Endothelial cell (in vitro differentiated cells): ENCODE measurements around the gene NUCB2. TPM values are rescaled to one million over a fixed set of nuclear protein-coding genes. Genes with fewer than 3 reads are reported as not detected.

ENCODE experiments used
- DNase-seq: peaks from one replicate; pipeline ENCODE4 v3.0.0; 2021; ENCODE audit warnings: low spot score
- H3K27ac Mint-ChIP-seq: one replicate; pipeline ENCODE4 v1.8.0; 2021; ENCODE audit warnings: mixed read lengths, inconsistent platforms; ENCODE audit not compliant: unreplicated experiment
- H3K27me3 Mint-ChIP-seq: one replicate; pipeline ENCODE4 v1.8.0; 2021; ENCODE audit warnings: mild to moderate bottlenecking, moderate library complexity, mixed read lengths, inconsistent platforms; ENCODE audit not compliant: unreplicated experiment
- H3K36me3 Mint-ChIP-seq: one replicate; pipeline ENCODE4 v1.8.0; 2021; ENCODE audit warnings: mild to moderate bottlenecking, low read depth, mixed read lengths, inconsistent platforms; ENCODE audit not compliant: unreplicated experiment
- H3K4me1 Mint-ChIP-seq: one replicate; pipeline ENCODE4 v1.8.0; 2021; ENCODE audit warnings: mild to moderate bottlenecking, mixed read lengths, inconsistent platforms; ENCODE audit not compliant: unreplicated experiment
- H3K4me3 Mint-ChIP-seq: one replicate; pipeline ENCODE4 v1.8.0; 2021; ENCODE audit warnings: mild to moderate bottlenecking, mixed read lengths, inconsistent platforms; ENCODE audit not compliant: unreplicated experiment
- H3K9me3 Mint-ChIP-seq: one replicate; pipeline ENCODE4 v1.8.0; 2021; ENCODE audit warnings: mixed read lengths, inconsistent platforms; ENCODE audit not compliant: unreplicated experiment
- CTCF ChIP-seq: fragments of 200-600 bp; sonication (generic); IDR thresholded peaks from one replicate; pipeline ENCODE4 v1.5.0; 2021; ENCODE audit warnings: antibody characterized with exemption; ENCODE audit not compliant: unreplicated experiment
- total RNA-seq: library from RNA; stranded (reverse); fragmentation: NEBNext Ultra II Directional; extraction: Animal tissue kit (Norgen Biotek cat#: 25700); gene quantifications from one replicate; pipeline ENCODE4 v1.2.1, GENCODE V29; 2021; ENCODE audit not compliant: unreplicated experiment

NUCB2 gene
- total RNA-seq, 1 donor from 2014 or later: 76.8 TPM

GRCh38 chr11:17354601-17354991 is 78.1 kb downstream of the NUCB2 start:
- DNase-seq: peak; percentile 77
- Mint-ChIP-seq H3K4me3 (no peak overlapping the region), H3K36me3 (peaks cover 8% of the 10 kb centered on the region), H3K27me3 (peaks cover 16% of the 10 kb centered on the region), H3K27ac (no peak overlapping the region), H3K9me3 (no peaks in the 10 kb centered on the region), H3K4me1 (peaks cover 14% of the 10 kb centered on the region)
- peak; percentile 76 for TF ChIP-seq CTCF

- no peak for DNase-seq
- H3K27me3 Mint-ChIP-seq: peaks cover 9% of the 10 kb centered on the region
- H3K4me1 Mint-ChIP-seq: no peaks in the 10 kb centered on the region
- peaks cover 10% of the 10 kb centered on the region for H3K9me3 Mint-ChIP-seq
- no peak overlapping the region for H3K27ac Mint-ChIP-seq
- H3K4me3 Mint-ChIP-seq: no peak overlapping the region
- H3K36me3 Mint-ChIP-seq: peaks cover 18% of the 10 kb centered on the region
- TF ChIP-seq CTCF: no peak
Observed at GRCh38 chr11:17366495-17366894, 90.0 kb downstream of the NUCB2 start.

- peak overlapping the region; percentile 44 for H3K27ac Mint-ChIP-seq
- TF ChIP-seq CTCF: no peak
- no peaks in the 10 kb centered on the region for H3K4me1 Mint-ChIP-seq
- peaks cover 22% of the 10 kb centered on the region for H3K9me3 Mint-ChIP-seq
- H3K36me3 Mint-ChIP-seq: peaks cover 26% of the 10 kb centered on the region
- no peak for DNase-seq
- H3K27me3 Mint-ChIP-seq: peaks cover 9% of the 10 kb centered on the region
- peak overlapping the region; percentile 48 for H3K4me3 Mint-ChIP-seq
Observed at GRCh38 chr11:17368551-17368950, 92.0 kb downstream of the NUCB2 start.

- TF ChIP-seq CTCF: no peak
- peaks cover 26% of the 10 kb centered on the region for H3K36me3 Mint-ChIP-seq
- peaks cover 9% of the 10 kb centered on the region for H3K27me3 Mint-ChIP-seq
- DNase-seq: no peak
- H3K27ac Mint-ChIP-seq: no peak overlapping the region
- H3K4me3 Mint-ChIP-seq: no peak overlapping the region
- H3K4me1 Mint-ChIP-seq: no peaks in the 10 kb centered on the region
- peaks cover 22% of the 10 kb centered on the region for H3K9me3 Mint-ChIP-seq
Observed at GRCh38 chr11:17369094-17369493, 92.6 kb downstream of the NUCB2 start.

- Mint-ChIP-seq H3K27me3 (peaks cover 9% of the 10 kb centered on the region), H3K9me3 (peaks cover 22% of the 10 kb centered on the region), H3K4me1 (no peaks in the 10 kb centered on the region), H3K4me3 (no peak overlapping the region), H3K27ac (no peak overlapping the region), H3K36me3 (peaks cover 26% of the 10 kb centered on the region)
- TF ChIP-seq CTCF: no peak
- DNase-seq: no peak
Observed at GRCh38 chr11:17369684-17370243, 93.2 kb downstream of the NUCB2 start.
